ENCODE data around the gene ISG20L2. TPM values are rescaled to one million over a fixed set of nuclear protein-coding genes. Genes with fewer than 3 reads are reported as not detected.

ISG20L2 gene
- total RNA-seq, 4 donors from 2014 or later: 13.6 to 34.9 (median 18.2) TPM

DNA sequence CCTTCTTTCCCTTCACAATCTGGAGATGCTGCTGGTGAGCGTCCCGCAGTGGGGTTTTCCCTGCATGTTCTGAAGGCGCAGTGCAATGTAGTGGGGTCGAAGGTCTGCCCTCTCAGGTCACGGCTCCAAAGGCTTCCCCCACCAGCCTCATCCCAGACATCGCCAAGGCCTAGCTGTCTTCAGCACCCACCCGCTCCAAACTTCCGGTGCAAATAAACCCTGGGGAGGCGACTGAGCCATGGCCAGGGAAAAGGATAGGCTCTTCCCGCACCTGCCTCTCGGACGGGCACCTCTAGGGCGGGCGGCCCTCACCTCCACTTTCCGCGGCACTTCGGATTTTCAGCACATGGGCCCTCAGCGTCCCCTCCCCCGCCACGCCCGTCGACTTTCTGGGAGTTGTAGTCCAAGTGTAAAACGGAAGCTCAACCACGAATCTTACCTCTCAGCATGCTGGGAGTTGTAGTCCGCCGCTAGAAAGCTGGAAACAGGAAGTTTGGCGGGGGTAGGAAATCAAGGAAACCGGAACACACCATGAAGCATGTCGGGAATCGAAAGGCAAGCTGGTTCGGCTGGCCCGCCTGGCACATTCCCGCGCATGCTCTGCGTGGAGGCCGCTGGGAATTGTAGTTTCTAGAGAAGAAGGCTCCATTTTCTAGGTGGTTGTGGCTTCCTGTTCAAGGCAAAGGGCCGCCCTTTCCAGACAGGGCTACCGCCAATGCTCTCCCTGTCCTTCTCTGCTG is 12.3 kb upstream of the ISG20L2 start, which contains the start of gene MRPL24:
TSS of gene MRPL24 (minus strand) at position 348 of the 740 bp plus-strand sequence. CDS start 2,384 bp downstream, outside the sequence.
- peaks cover 18 to 20% of the 10 kb centered on the region in 2 donors for H3K36me3 ChIP-seq

DNA sequence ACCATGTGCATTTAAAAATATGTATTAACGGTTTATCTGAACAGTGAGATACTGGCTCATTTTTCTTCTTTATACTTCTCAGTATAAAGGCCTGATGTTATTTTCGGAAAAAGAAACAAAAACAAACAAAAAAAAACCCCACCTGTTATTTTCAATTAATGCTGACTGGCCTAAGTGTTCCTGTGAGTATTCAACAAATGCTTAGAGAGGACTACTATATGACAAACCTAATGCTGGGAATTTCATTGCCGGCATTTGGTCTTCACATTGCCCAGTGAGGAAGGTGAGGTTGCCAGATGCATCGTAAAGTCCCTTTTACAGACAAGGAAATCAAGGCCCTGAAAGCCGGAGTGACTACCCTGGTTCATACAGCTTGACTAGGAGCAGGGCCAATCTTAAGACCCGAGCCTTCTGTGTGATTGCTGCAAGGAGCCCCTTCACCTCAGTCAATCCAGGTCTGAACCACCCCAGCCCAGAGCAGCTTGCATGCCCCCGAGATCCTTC is 11.7 kb upstream of the ISG20L2 start:
- TF ChIP-seq POLR2A (IDR thresholded peaks at IDR 0.05): no peak
- TF ChIP-seq, protein P1, sequence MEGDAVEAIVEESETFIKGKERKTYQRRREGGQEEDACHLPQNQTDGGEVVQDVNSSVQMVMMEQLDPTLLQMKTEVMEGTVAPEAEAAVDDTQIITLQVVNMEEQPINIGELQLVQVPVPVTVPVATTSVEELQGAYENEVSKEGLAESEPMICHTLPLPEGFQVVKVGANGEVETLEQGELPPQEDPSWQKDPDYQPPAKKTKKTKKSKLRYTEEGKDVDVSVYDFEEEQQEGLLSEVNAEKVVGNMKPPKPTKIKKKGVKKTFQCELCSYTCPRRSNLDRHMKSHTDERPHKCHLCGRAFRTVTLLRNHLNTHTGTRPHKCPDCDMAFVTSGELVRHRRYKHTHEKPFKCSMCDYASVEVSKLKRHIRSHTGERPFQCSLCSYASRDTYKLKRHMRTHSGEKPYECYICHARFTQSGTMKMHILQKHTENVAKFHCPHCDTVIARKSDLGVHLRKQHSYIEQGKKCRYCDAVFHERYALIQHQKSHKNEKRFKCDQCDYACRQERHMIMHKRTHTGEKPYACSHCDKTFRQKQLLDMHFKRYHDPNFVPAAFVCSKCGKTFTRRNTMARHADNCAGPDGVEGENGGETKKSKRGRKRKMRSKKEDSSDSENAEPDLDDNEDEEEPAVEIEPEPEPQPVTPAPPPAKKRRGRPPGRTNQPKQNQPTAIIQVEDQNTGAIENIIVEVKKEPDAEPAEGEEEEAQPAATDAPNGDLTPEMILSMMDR (IDR thresholded peaks at IDR 0.05): no peak
- H3K27ac ChIP-seq: peak overlapping the region in 2 of 3 donors; percentile 21 to 38
- H3K27me3 ChIP-seq: no peaks in the 10 kb centered on the region
- 28 to 33% methylated on average over 6 to 7 of the region's 7 CpGs for WGBS, 2 donors
- H3K9me3 ChIP-seq: no peaks in the 10 kb centered on the region
- peaks cover 18 to 20% of the 10 kb centered on the region in 2 donors for H3K36me3 ChIP-seq
- H3K4me3 ChIP-seq (replicated peaks in 1 of 3): peak overlapping the region; percentile 34 to 98 (median 53)
- no peak for DNase-seq
- intact Hi-C loops (cut with DNase I): no loop called here
- H3K4me1 ChIP-seq: peaks cover 12 to 14% of the 10 kb centered on the region in 2 donors

More for the DNA sequence above, 12.3 kb upstream of the ISG20L2 start, which contains the start of gene MRPL24:
- peak in 1 of 2 donors; percentile 46 for TF ChIP-seq POLR2A (IDR thresholded peaks at IDR 0.05)
- TF ChIP-seq, protein P1 (IDR thresholded peaks at IDR 0.05): peak in 1 of 6 experiments; percentile 17
- H3K9me3 ChIP-seq: no peaks in the 10 kb centered on the region
- H3K27me3 ChIP-seq: no peaks in the 10 kb centered on the region
- WGBS, 2 donors: 1% methylated on average over 25 to 31 of the region's 38 CpGs
- peaks cover 18 to 19% of the 10 kb centered on the region in 2 donors for H3K4me1 ChIP-seq
- peak; percentile 98 to 99 for DNase-seq
- H3K4me3 ChIP-seq (replicated peaks in 1 of 3): peak within 1 kb of the TSS; percentile 34 to 98 (median 53)
- intact Hi-C loops (cut with DNase I): no loop called here
- H3K27ac ChIP-seq: peak within 1 kb of the TSS; percentile 76 to 93 (median 87)

DNA sequence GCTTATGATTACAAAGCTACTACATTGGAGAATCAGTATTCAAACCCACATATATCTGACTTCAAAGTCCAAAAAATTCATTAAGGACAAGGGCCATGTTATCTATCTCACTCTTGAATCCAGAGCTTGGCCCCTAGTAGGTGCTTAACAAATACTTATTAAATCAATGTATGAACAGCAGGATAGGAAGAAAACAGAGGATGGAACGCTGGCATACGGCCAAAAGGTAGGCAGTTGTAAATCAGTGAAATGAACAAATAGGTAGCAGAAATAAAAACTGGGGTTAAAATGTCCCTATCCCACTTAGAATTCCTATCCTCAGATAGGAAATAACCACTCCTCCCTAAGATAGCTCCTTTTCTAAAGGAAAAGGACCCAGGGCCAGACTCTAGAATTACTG is 10.3 kb upstream of the ISG20L2 start:
- TF ChIP-seq, protein P1 (IDR thresholded peaks at IDR 0.05): no peak
- no peak for TF ChIP-seq POLR2A (IDR thresholded peaks at IDR 0.05)
- Histone ChIP-seq H3K4me1 (peaks cover 12 to 14% of the 10 kb centered on the region in 2 donors), H3K9me3 (no peaks in the 10 kb centered on the region), H3K27ac (no peak overlapping the region), H3K27me3 (no peaks in the 10 kb centered on the region), H3K4me3 (replicated peaks in 1 of 3) (no peak overlapping the region), H3K36me3 (peaks cover 16 to 20% of the 10 kb centered on the region in 2 donors)
- intact Hi-C loops (cut with DNase I): no loop called here
- 83 to 93% methylated on average over 2 of the region's 2 CpGs for WGBS, 2 donors
- DNase-seq: no peak

DNA sequence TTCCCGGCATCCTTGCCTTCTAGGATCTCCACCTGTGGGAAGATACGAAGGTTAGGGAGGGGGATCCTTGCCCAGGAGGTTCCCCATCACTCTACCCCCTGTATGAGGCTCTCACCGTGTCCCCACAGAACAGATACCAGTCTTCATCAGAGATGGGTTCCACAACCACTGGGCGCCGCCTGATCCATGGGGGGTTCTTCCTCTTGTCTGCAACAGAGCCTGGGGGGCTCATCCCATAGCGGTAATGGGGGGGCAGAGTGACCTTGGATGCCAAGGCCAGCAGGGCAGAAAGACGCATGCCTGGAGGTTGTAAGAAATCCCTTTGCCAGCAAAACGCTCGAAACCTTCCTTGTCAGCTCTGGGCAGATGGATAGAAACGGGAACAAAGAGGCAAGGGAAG is 9.8 kb upstream of the ISG20L2 start:
- WGBS, 2 donors: 76 to 94% methylated on average over 7 to 10 of the region's 10 CpGs
- TF ChIP-seq, protein P1 (IDR thresholded peaks at IDR 0.05): no peak
- no peak for TF ChIP-seq POLR2A (IDR thresholded peaks at IDR 0.05)
- Histone ChIP-seq H3K27me3 (no peaks in the 10 kb centered on the region), H3K9me3 (no peaks in the 10 kb centered on the region), H3K36me3 (peaks cover 11 to 18% of the 10 kb centered on the region in 2 donors), H3K4me3 (replicated peaks in 1 of 3) (no peak overlapping the region), H3K27ac (no peak overlapping the region), H3K4me1 (peaks cover 12 to 14% of the 10 kb centered on the region in 2 donors)
- intact Hi-C loops (cut with DNase I): no loop called here
- no peak for DNase-seq
